HCT116 (cell line): ENCODE measurements around the gene ACYP2. TPM values are rescaled to one million over a fixed set of nuclear protein-coding genes. Genes with fewer than 3 reads are reported as not detected.

Experiments
- ATAC-seq: fragments of 200-7000 bp; cut with Tn5 transposase; 2 replicates; pipeline ENCODE4 v1.9.1; 2020; ENCODE audit warnings: mild to moderate bottlenecking, moderate library complexity
- BruUV-seq: library from RNA; stranded (reverse); fragments of 400-500 nt; replicated peaks from 2 replicates; lab custom pipeline; 2021; lab: Mats Ljungman, UMichigan
- CTCF ChIA-PET: fragments of 300-600 bp; sonication (Branson Sonifier 250); formaldehyde crosslinking; loops from one replicate; lab custom pipeline; 2021; ENCODE audit warnings: antibody characterized with exemption; lab: Charles Lee
- POLR2A ChIA-PET: fragments of 300-600, 350-600 bp; sonication (Branson Sonifier 250); formaldehyde crosslinking; loops from one replicate; lab custom pipeline; 2021; ENCODE audit warnings: antibody characterized with exemption; lab: Charles Lee
- RAD21 ChIA-PET, 2 experiments: fragments of 300-600 bp; sonication (Branson Sonifier 250); formaldehyde crosslinking; loops; one replicate each; lab custom pipeline; 2023; ENCODE audit warnings: low total read pairs in 2 of 2; ENCODE audit not compliant: uncharacterized antibody in 2 of 2, unreplicated experiment in 2 of 2, low non-redundant PET in 1 of 2; lab: Charles Lee
- DNase-seq: peaks from one replicate; pipeline ENCODE4 v3.0.0-alpha.2; 2010; ENCODE audit warnings: low read depth, low spot score
- H2AFZ ChIP-seq: fragments of 200-600 bp; shearing (Covaris generic), sonication (generic); 2 replicates; pipeline ENCODE4 v1.6.1; 2017; ENCODE audit warnings: low read depth, mixed run types, mixed read lengths, antibody characterized with exemption, low read length; ENCODE audit not compliant: poor library complexity, severe bottlenecking
- H3K27ac ChIP-seq: 2 replicates; pipeline ENCODE4 v1.5.1; 2012; ENCODE audit warnings: low read depth, low read length
- H3K27me3 ChIP-seq: fragments of 200-600 bp; sonication (generic); 2 replicates; pipeline ENCODE4 v1.6.1; 2016; ENCODE audit warnings: mixed run types, low read length, mixed read lengths; ENCODE audit not compliant: insufficient read depth
- H3K36me3 ChIP-seq, 2 experiments: fragments of 200-500 bp in 1 of 2; fragments of 200-600 bp in 1 of 2; sonication (Bioruptor generic) in 1 of 2; sonication (generic) in 1 of 2; 2 replicates each; pipeline versions ENCODE4 v1.5.1 to v1.6.1; 2014 to 2016; ENCODE audit warnings: low read length in 2 of 2, inconsistent platforms in 1 of 2, mixed read lengths in 1 of 2, mixed run types in 1 of 2; ENCODE audit not compliant: insufficient read depth in 2 of 2, control insufficient read depth in 1 of 2
- H3K4me1 ChIP-seq, 2 experiments: fragments of 200-600 bp in 1 of 2; sonication (generic) in 1 of 2; 2 replicates each; pipeline versions ENCODE4 v1.5.1 to v1.6.1; 2012 to 2017; ENCODE audit warnings: low read length in 2 of 2, inconsistent platforms in 1 of 2, mild to moderate bottlenecking in 1 of 2, mixed read lengths in 1 of 2, mixed run types in 1 of 2, moderate library complexity in 1 of 2; ENCODE audit not compliant: insufficient read depth in 2 of 2, control insufficient read depth in 1 of 2
- H3K4me2 ChIP-seq: fragments of 200-600 bp; sonication (generic); 2 replicates; pipeline ENCODE4 v1.6.1; 2017; ENCODE audit warnings: mixed run types, low read length, mixed read lengths
- H3K4me3 ChIP-seq, 2 experiments: fragments of 200-600 bp in 1 of 2; sonication (generic) in 1 of 2; replicated peaks in 1 of 2; 2 replicates each; pipeline ENCODE4 v1.5.1; 2011 to 2016; ENCODE audit warnings: low read length in 2 of 2, control low read depth in 1 of 2, low read depth in 1 of 2, mild to moderate bottlenecking in 1 of 2, mixed read lengths in 1 of 2, mixed run types in 1 of 2
- H3K79me2 ChIP-seq: fragments of 200-600 bp; sonication (generic); 2 replicates; pipeline ENCODE4 v1.6.1; 2017; ENCODE audit warnings: mild to moderate bottlenecking, mixed run types, low read length, moderate library complexity, mixed read lengths; ENCODE audit not compliant: insufficient read depth
- H3K9ac ChIP-seq: fragments of 200-600 bp; sonication (generic); 2 replicates; pipeline ENCODE4 v1.6.1; 2016; ENCODE audit warnings: low read length, mixed read lengths
- H3K9me2 ChIP-seq: fragments of 200-600 bp; sonication (generic), shearing (Covaris generic); 2 replicates; pipeline ENCODE4 v1.6.1; 2017; ENCODE audit warnings: mixed run types, mild to moderate bottlenecking, moderate library complexity; ENCODE audit not compliant: insufficient read depth
- H3K9me3 ChIP-seq, 2 experiments: fragments of 200-500 bp in 1 of 2; fragments of 200-600 bp in 1 of 2; sonication (Bioruptor generic) in 1 of 2; sonication (generic) in 1 of 2; 2 replicates each; pipeline ENCODE4 v1.6.1; 2014 to 2017; ENCODE audit warnings: low read length in 2 of 2, mixed read lengths in 2 of 2, inconsistent platforms in 1 of 2, low read depth in 1 of 2, mild to moderate bottlenecking in 1 of 2, mixed run types in 1 of 2, moderate library complexity in 1 of 2; ENCODE audit not compliant: control insufficient read depth in 1 of 2, insufficient read depth in 1 of 2
- H4K20me1 ChIP-seq: fragments of 200-600 bp; sonication (generic), shearing (Covaris generic); 2 replicates; pipeline ENCODE4 v1.6.1; 2017; ENCODE audit warnings: mixed run types, mild to moderate bottlenecking, moderate library complexity; ENCODE audit not compliant: insufficient read depth
- EGR1 ChIP-seq: IDR thresholded peaks from 2 replicates; pipeline ENCODE4 v1.6.1; 2012; ENCODE audit warnings: low read depth
- EZH2 ChIP-seq: fragments of 200-600 bp; sonication (generic); IDR thresholded peaks from 2 replicates; pipeline ENCODE4 v1.6.1; 2017; ENCODE audit warnings: antibody characterized with exemption, mixed run types
- EZH2phosphoT487 ChIP-seq: fragments of 200-600 bp; IDR thresholded peaks from 2 replicates; pipeline ENCODE4 v1.6.1; 2018; ENCODE audit warnings: antibody characterized with exemption, borderline replicate concordance
- FOSL1 ChIP-seq: IDR thresholded peaks from 2 replicates; pipeline ENCODE4 v1.6.1; 2012; ENCODE audit warnings: low read depth
- RAD21 ChIP-seq: IDR thresholded peaks from 2 replicates; pipeline ENCODE4 v1.6.1; 2012; ENCODE audit warnings: low read depth, mild to moderate bottlenecking
- SP1 ChIP-seq: IDR thresholded peaks from 2 replicates; pipeline ENCODE4 v1.6.1; 2012; ENCODE audit warnings: low read depth
- ZNF274 ChIP-seq: fragments of 200-500 bp; sonication (Bioruptor generic); IDR thresholded peaks from 2 replicates; pipeline ENCODE4 v1.6.1; 2014; ENCODE audit warnings: mild to moderate bottlenecking, low read depth, low read length, inconsistent platforms
- intact Hi-C: fragments of 100-400 bp; cut with micrococcal nuclease; formaldehyde crosslinking; loops from 2 replicates; pipeline ENCODE4 v1.10.0; 2022
- total RNA-seq: library from RNA; stranded (reverse); gene quantifications from one replicate; pipeline ENCODE4 v1.2.1, GENCODE V29; 2021; ENCODE audit not compliant: unreplicated experiment
- TF ChIP-seq, protein P1 (sequence below): IDR thresholded peaks from 2 replicates; pipeline ENCODE4 v1.6.1; 2012
- TF ChIP-seq, protein P2 (sequence below): IDR thresholded peaks from 2 replicates; pipeline ENCODE4 v1.6.1; 2012; ENCODE audit warnings: low read depth
- TF ChIP-seq, protein P3 (sequence below): IDR thresholded peaks from 2 replicates; pipeline ENCODE4 v1.6.1; 2012
- TF ChIP-seq, protein P4 (sequence below), 3 experiments: fragments of 200-600 bp in 1 of 3; sonication (generic) in 1 of 3; IDR thresholded peaks in 2 of 3; conservative IDR thresholded peaks in 1 of 3; 2 replicates each; pipeline ENCODE4 v1.5.1; 2012 to 2017; ENCODE audit warnings: low read depth in 2 of 3, low read length in 2 of 3, antibody characterized with exemption in 1 of 3, borderline replicate concordance in 1 of 3, control low read depth in 1 of 3, mild to moderate bottlenecking in 1 of 3, mixed read lengths in 1 of 3, mixed run types in 1 of 3, moderate library complexity in 1 of 3; ENCODE audit not compliant: insufficient read depth in 1 of 3

Gene ACYP2
- total RNA-seq, 1 experiment from 2014 or later, result 9.4 TPM

DNA sequence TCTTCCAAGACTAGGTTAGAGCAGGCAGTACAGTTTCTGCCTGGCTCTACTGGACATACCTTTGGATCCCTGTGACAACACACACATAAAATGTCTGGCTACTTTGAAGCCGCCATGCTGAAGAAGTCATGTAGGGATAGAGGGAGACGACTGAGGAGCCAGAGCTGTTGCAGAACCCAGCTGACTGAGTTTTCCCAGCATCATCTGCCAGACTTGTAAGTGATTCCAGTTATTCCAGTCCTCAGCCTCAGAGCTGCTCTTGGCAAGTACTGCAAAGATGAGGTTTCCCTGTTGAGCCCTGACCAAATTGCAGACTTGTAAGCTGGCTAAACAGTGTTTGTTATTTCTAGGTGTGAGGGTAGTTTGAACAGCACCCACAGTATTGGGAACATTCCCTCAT is 172.1 kb downstream of the ACYP2 start:
- no peak for DNase-seq
- no peaks in the 10 kb centered on the region for H3K9me2 ChIP-seq
- intact Hi-C loops, result no loop called here

More for the DNA sequence above, 172.1 kb downstream of the ACYP2 start:
- BruUV-seq, result no TSS peak
- no peak for ATAC-seq
- no peaks in the 10 kb centered on the region for H3K36me3 ChIP-seq
- H3K4me3 ChIP-seq, result no peak overlapping the region
- no peak overlapping the region for H3K9ac ChIP-seq
- TF ChIP-seq EGR1, result no peak
- TF ChIP-seq SP1, result no peak
- TF ChIP-seq, protein P1, sequence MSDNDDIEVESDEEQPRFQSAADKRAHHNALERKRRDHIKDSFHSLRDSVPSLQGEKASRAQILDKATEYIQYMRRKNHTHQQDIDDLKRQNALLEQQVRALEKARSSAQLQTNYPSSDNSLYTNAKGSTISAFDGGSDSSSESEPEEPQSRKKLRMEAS, result no peak
- TF ChIP-seq, protein P2, sequence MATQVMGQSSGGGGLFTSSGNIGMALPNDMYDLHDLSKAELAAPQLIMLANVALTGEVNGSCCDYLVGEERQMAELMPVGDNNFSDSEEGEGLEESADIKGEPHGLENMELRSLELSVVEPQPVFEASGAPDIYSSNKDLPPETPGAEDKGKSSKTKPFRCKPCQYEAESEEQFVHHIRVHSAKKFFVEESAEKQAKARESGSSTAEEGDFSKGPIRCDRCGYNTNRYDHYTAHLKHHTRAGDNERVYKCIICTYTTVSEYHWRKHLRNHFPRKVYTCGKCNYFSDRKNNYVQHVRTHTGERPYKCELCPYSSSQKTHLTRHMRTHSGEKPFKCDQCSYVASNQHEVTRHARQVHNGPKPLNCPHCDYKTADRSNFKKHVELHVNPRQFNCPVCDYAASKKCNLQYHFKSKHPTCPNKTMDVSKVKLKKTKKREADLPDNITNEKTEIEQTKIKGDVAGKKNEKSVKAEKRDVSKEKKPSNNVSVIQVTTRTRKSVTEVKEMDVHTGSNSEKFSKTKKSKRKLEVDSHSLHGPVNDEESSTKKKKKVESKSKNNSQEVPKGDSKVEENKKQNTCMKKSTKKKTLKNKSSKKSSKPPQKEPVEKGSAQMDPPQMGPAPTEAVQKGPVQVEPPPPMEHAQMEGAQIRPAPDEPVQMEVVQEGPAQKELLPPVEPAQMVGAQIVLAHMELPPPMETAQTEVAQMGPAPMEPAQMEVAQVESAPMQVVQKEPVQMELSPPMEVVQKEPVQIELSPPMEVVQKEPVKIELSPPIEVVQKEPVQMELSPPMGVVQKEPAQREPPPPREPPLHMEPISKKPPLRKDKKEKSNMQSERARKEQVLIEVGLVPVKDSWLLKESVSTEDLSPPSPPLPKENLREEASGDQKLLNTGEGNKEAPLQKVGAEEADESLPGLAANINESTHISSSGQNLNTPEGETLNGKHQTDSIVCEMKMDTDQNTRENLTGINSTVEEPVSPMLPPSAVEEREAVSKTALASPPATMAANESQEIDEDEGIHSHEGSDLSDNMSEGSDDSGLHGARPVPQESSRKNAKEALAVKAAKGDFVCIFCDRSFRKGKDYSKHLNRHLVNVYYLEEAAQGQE, result no peak
- no peak for TF ChIP-seq EZH2
- no peak for TF ChIP-seq FOSL1
- TF ChIP-seq RAD21, result no peak
- TF ChIP-seq, protein P3, sequence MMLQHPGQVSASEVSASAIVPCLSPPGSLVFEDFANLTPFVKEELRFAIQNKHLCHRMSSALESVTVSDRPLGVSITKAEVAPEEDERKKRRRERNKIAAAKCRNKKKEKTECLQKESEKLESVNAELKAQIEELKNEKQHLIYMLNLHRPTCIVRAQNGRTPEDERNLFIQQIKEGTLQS, result no peak
- no peak for TF ChIP-seq EZH2phosphoT487
- TF ChIP-seq, protein P4, sequence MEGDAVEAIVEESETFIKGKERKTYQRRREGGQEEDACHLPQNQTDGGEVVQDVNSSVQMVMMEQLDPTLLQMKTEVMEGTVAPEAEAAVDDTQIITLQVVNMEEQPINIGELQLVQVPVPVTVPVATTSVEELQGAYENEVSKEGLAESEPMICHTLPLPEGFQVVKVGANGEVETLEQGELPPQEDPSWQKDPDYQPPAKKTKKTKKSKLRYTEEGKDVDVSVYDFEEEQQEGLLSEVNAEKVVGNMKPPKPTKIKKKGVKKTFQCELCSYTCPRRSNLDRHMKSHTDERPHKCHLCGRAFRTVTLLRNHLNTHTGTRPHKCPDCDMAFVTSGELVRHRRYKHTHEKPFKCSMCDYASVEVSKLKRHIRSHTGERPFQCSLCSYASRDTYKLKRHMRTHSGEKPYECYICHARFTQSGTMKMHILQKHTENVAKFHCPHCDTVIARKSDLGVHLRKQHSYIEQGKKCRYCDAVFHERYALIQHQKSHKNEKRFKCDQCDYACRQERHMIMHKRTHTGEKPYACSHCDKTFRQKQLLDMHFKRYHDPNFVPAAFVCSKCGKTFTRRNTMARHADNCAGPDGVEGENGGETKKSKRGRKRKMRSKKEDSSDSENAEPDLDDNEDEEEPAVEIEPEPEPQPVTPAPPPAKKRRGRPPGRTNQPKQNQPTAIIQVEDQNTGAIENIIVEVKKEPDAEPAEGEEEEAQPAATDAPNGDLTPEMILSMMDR (IDR thresholded peaks at IDR 0.05 in 2 of 3, conservative IDR thresholded peaks at IDR 0.05 in 1 of 3; ENCODE audit: borderline replicate concordance in 1 of 3, insufficient read depth in 1 of 3, low read depth in 2 of 3, low read length in 2 of 3), result no peak
- no peak for TF ChIP-seq ZNF274
- H4K20me1 ChIP-seq, result no peaks in the 10 kb centered on the region
- ChIA-PET CTCF (no interaction called here), RAD21 (no interaction called here), POLR2A (no interaction called here)
- no peaks in the 10 kb centered on the region for H3K79me2 ChIP-seq
- H3K27me3 ChIP-seq, result no peaks in the 10 kb centered on the region
- H3K27ac ChIP-seq, result no peak overlapping the region
- no peaks in the 10 kb centered on the region for H3K4me1 ChIP-seq
- no peak overlapping the region for H3K4me2 ChIP-seq
- no peaks in the 10 kb centered on the region for H3K9me3 ChIP-seq
- no peak overlapping the region for H2AFZ ChIP-seq
